ENCODE results near the gene STARD7.
"Not testable (repeated sequence)": the region's sequence is repeated elsewhere in the genome, so short reads cannot be mapped to it uniquely, and the experiment has no call there.

STARD7 gene

DNA sequence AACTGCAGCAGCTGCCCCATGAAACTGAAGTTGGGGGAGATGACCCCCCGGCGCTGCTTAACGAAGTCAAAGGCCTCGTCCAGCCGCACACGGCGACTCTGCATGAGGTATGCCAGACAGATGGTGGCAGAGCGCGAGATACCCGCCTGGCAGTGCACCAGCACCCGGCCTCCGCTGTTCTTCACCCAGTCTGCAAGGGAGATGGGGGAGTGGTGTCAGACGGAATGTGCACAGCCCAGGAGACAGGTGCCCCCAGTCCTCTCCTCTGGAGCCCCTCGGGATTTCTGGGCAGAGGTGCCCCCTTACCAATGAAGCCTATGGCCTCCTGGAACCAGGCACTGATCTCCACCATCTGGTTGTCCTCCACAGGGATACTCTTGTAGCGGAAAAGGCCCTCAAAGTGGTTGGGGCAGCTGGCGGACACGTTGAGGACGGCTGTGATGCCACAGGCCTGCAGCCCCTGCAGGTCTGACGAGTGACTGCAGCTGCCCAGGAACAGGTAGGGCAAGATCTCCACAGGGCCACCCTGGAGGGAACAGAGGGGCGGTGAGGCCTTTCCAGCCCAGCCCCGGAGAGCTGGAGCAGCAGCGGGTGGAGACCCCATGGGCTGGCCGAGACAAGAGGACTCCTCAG lies 64.7 kb downstream of the STARD7 start:
- peak overlapping the region; percentile 47 for H3K4me3 ChIP-seq (replicated peaks; ENCODE audit: low read depth, low read length)
- TF ChIP-seq, protein P1, sequence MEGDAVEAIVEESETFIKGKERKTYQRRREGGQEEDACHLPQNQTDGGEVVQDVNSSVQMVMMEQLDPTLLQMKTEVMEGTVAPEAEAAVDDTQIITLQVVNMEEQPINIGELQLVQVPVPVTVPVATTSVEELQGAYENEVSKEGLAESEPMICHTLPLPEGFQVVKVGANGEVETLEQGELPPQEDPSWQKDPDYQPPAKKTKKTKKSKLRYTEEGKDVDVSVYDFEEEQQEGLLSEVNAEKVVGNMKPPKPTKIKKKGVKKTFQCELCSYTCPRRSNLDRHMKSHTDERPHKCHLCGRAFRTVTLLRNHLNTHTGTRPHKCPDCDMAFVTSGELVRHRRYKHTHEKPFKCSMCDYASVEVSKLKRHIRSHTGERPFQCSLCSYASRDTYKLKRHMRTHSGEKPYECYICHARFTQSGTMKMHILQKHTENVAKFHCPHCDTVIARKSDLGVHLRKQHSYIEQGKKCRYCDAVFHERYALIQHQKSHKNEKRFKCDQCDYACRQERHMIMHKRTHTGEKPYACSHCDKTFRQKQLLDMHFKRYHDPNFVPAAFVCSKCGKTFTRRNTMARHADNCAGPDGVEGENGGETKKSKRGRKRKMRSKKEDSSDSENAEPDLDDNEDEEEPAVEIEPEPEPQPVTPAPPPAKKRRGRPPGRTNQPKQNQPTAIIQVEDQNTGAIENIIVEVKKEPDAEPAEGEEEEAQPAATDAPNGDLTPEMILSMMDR (IDR thresholded peaks at IDR 0.05; ENCODE audit: low read length, missing control alignments), result no peak
- DNase-seq (ENCODE audit: low read depth), result no peak

DNA sequence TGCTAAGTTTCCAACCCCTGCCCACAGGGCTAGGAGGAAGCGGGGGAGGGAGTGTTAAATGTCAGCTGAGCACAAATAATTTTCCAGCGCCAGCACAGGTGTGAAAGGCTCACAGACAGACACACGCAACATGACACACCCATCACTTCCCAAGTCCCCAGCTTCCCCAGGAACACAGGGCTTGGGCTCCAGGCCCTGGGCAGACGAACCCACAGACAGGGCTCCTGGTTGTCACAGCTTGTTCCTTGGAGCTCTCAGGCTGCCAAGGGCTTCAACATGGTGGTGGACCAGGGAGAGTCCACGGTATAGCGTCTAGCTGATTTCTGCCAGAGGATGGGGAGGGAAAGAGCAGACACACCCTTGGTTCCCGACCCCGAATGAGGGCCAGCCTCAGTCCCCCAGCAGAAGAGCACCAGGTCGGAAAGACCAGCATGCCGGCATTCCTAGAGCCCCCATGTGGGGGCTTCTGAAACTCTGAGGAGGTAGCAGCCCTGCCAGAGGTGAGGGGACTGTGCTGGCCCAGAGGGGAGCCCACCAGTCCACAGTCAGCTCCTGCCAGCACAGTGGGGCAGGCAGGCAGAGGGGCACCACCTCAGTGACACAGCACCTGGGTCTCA lies 65.3 kb downstream of the STARD7 start:
- TF ChIP-seq, protein P1 (IDR thresholded peaks at IDR 0.05; ENCODE audit: low read length, missing control alignments), result no peak
- DNase-seq (ENCODE audit: low read depth), result no peak
- H3K4me3 ChIP-seq (replicated peaks; ENCODE audit: low read depth, low read length), result no peak overlapping the region

DNA sequence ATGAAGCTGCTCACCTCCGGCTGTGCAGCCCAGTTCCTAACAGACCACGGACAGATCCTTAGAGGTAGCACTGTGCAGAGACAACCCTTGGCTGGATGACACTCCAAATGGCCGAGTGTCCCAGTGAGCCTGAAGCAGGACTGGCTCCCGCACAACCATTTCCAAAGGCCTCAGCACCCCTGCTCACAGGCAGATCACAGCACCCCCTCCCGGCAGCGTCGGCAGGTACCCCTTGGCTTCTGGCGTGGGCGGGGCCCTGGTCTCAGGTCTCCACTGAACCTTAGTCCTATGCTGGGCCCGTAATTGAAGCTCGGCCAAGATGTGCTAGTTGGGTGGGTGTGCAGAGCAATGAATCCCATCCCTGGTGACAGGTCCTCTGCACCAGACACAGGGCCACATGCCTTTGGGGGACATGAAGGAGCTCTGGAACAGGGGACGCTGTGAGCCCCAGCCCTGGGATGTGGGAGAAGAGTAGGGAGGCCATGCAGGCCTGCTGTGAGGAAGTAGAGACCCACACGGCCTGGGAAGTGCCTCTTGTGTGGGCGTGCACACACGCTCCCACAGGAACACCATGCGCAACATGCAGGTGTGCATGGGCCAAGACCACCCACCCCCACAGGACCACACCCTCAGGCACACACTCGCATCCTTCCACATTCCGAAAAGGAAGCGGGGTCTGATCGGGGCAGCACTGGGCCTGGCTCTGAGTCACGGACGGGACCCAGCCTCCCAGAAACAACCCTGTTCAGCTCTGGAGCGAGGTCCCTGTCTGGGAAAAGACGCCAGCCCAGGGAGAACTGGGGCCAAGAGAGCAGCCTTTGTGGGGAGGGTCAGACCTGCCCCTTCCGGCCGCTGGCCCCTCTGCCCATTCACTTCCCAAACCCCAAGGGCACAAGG lies 66.2 kb downstream of the STARD7 start:
- DNase-seq (ENCODE audit: low read depth), result no peak
- TF ChIP-seq, protein P1 (IDR thresholded peaks at IDR 0.05; ENCODE audit: low read length, missing control alignments), result no peak
- no peak overlapping the region for H3K4me3 ChIP-seq (replicated peaks; ENCODE audit: low read depth, low read length)

DNA sequence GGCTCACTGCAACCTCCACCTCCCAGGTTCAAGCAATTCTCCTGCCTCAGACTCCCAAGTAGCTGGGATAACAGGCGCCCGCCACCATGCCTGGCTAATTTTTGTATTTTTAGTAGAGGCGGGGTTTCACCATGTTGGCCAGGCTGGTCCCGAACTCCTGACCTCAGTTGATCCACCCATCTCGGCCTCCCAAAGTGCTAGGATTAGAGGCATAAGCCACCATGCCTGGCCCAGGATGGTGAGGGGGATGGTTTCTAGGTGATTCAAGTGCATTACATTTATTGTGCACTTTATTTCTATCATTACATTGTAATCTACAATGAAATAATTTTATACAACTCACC lies 67.0 kb downstream of the STARD7 start:
- DNase-seq (ENCODE audit: low read depth); H3K4me3 ChIP-seq (replicated peaks; ENCODE audit: low read depth, low read length): not testable (repeated sequence)

DNA sequence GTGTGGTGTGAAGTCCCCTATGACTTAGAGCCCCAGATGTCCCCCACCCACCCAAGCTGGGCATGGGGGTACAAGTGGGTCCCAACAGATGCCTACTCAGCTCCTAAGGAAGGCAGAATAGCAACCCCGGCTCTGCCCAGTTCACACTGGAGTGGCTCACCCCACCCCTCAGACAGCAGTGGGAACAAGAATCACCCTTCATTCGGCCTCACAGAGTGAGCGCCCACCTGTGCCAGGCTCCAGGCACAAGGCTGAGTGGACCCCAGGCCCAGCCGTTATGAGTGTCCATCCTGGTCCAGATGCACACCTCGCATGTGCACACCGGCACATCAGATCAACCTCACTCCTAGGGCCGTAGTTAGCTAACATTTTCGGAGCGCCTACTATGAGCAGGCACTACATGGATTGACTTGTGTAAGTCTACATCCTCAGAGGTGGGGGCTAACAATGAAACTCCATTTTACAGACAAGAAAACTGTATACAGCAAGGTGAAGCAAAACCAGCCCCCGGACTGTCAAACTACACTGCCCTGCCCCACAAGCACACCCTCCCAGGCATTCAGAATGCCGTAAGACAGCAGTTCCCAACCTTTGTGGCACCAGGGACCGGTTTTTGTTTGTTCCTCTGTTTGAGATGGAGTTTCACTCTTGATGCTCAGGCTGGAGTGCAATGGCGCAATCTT lies 67.5 kb downstream of the STARD7 start:
- TF ChIP-seq, protein P1 (IDR thresholded peaks at IDR 0.05; ENCODE audit: low read length, missing control alignments), result no peak

DNA sequence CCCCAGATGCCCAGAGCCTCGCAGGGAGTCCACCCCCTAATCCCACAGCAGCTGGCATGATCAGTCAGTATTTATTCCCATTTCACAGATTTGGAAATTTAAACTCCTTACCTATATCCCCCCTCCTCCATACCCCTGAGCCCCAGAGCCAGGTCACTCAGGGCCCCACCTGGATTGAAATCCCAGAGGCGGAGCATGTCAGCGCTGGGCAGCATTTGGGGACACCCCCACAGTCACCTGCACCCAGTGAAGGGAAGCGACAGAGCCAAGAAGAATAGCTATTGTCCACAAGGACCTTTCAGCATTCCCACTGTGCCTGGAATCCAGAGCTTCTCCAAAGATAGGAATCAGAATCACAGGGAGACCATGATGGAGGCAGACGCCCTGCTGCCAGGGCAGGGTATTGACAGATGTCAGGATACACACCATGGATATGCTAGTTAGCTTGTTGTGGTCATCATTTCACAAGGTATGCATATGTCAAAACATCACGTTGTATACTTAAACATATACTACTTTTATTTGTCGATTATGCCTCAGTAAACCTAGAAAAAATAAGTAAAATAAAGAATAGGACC lies 69.4 kb downstream of the STARD7 start:
- no peak for DNase-seq (ENCODE audit: low read depth)
- H3K4me3 ChIP-seq (replicated peaks; ENCODE audit: low read depth, low read length), result no peak overlapping the region
- TF ChIP-seq, protein P1 (IDR thresholded peaks at IDR 0.05; ENCODE audit: low read length, missing control alignments), result no peak

More for the DNA sequence above, 67.5 kb downstream of the STARD7 start:
- DNase-seq (ENCODE audit: low read depth), result no peak
- H3K4me3 ChIP-seq (replicated peaks; ENCODE audit: low read depth, low read length), result no peak overlapping the region
